ENCODE measurements around the gene AUTS2.

- TF ChIP-seq ZNF510 (tag by site-specific recombination; IDR thresholded peaks at IDR 0.05; ENCODE audit: insufficient replicate concordance) (no peak), ZBTB26 (tag by site-specific recombination; optimal IDR thresholded peaks at IDR 0.05) (no peak), ZNF138 (tag by site-specific recombination; IDR thresholded peaks at IDR 0.05; ENCODE audit: borderline replicate concordance) (no peak), PBX3 (CRISPR knock-in tag; IDR thresholded peaks at IDR 0.05) (no peak), ZNF830 (tag by site-specific recombination; IDR thresholded peaks at IDR 0.05; ENCODE audit: low read depth) (no peak), CTCF (tag by site-specific recombination; IDR thresholded peaks at IDR 0.05) (peak; percentile 60), TCF7L2 (IDR thresholded peaks at IDR 0.05; ENCODE audit: borderline replicate concordance, low read depth, low read length) (no peak)
Measured at GRCh38 chr7:69932034-69932628, 333.9 kb downstream of the AUTS2 start.
